Measurements from ENCODE around the gene CATSPERD. TPM values are rescaled to one million over a fixed set of nuclear protein-coding genes. Genes with fewer than 3 reads are reported as not detected.

The CATSPERD gene
- polyA plus RNA-seq, 3 donors: not detected

DNA sequence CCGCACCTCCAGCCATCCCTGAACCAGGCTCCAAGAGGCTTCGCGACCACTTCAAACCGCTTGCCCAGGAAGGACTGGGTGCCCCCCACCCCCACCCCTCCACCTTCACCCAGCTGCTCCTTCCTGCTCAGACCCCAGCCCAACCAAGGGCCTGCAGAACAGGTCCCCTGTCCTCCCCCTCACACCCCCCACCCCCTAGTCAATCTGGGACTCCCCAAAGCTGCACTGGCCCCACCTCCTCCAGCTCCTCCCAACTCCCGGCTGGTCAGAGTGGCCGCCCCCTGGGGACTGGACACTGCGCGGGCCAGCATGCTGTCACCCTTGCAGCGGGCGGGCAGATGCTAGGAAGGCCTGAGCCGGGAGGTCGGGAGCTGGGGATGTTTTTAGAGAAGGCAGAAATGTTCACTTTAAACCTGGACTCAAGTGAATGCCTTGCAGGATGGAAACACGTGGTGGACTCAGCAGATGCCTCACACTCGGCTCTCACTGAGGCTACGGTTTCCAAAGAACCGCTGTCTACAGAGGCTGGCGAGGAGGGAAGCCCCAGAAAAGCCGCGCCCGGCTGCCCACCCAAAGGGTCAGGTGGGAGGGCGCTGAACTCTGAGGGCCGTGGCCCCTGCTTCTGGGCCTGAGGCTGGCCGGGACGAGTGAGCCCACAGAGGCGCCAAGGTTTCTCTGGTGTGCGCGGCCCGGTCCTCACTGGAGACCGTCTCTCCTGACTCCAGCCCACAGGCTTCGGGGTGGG, 22.4 kb upstream of the CATSPERD start:
- H3K4me2 ChIP-seq (replicated peaks; ENCODE audit: extremely low read depth, low read length, poor library complexity, severe bottlenecking): no peak overlapping the region
- peaks cover 68 to 69% of the 10 kb centered on the region in 2 donors for H3K36me3 ChIP-seq (replicated peaks in 1 of 2; ENCODE audit: control insufficient read depth in 1 of 2, insufficient read depth in 2 of 2, low read length in 2 of 2)
- peaks cover 24% of the 10 kb centered on the region for H3K79me2 ChIP-seq (ENCODE audit: insufficient read depth, low read length)
- Mint-ChIP-seq H3K27ac (peak overlapping the region in 1 of 7 donors; percentile 42), H3K9me3 (peaks cover 0 to 3% (median 0%) of the 10 kb centered on the region in 7 donors), H3K36me3 (peaks cover 38 to 72% of the 10 kb centered on the region in 2 donors), H3K4me1 (no peaks in the 10 kb centered on the region), H3K27me3 (ENCODE audit: low read depth in 3 of 3) (peaks cover 0 to 1% (median 0%) of the 10 kb centered on the region in 3 donors), H3K4me3 (no peak overlapping the region)
- H2AFZ ChIP-seq (ENCODE audit: insufficient read depth, low read depth, low read length, poor library complexity, severe bottlenecking): no peak overlapping the region
- no peak overlapping the region for H3K4me3 ChIP-seq (replicated peaks in 1 of 3; ENCODE audit: low read depth in 2 of 3, low read length in 3 of 3)
- H3K27ac ChIP-seq (ENCODE audit: low read depth in 1 of 2, low read length in 2 of 2): no peak overlapping the region
- TF ChIP-seq, protein P1, sequence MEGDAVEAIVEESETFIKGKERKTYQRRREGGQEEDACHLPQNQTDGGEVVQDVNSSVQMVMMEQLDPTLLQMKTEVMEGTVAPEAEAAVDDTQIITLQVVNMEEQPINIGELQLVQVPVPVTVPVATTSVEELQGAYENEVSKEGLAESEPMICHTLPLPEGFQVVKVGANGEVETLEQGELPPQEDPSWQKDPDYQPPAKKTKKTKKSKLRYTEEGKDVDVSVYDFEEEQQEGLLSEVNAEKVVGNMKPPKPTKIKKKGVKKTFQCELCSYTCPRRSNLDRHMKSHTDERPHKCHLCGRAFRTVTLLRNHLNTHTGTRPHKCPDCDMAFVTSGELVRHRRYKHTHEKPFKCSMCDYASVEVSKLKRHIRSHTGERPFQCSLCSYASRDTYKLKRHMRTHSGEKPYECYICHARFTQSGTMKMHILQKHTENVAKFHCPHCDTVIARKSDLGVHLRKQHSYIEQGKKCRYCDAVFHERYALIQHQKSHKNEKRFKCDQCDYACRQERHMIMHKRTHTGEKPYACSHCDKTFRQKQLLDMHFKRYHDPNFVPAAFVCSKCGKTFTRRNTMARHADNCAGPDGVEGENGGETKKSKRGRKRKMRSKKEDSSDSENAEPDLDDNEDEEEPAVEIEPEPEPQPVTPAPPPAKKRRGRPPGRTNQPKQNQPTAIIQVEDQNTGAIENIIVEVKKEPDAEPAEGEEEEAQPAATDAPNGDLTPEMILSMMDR (IDR thresholded peaks at IDR 0.05): no peak
- no peak overlapping the region for H3K9ac ChIP-seq (ENCODE audit: insufficient read depth, low read length, poor library complexity, severe bottlenecking)
- no peak for DNase-seq
- intact Hi-C loops (cut with micrococcal nuclease): no loop called here
- no peaks in the 10 kb centered on the region for H3K27me3 ChIP-seq (ENCODE audit: control insufficient read depth in 2 of 2, insufficient read depth in 2 of 2, low read length in 2 of 2)
- H3K4me1 ChIP-seq (ENCODE audit: control insufficient read depth in 1 of 2, insufficient read depth in 2 of 2, low read length in 2 of 2): no peaks in the 10 kb centered on the region
- no peaks in the 10 kb centered on the region for H3K9me3 ChIP-seq (replicated peaks in 1 of 2; ENCODE audit: control insufficient read depth in 1 of 2, insufficient read depth in 1 of 2, low read length in 2 of 2)
- H4K20me1 ChIP-seq (ENCODE audit: insufficient read depth, low read length): peaks cover 50% of the 10 kb centered on the region
- WGBS (ENCODE audit: insufficient coverage): 94% methylated on average over 23 of the region's 30 CpGs

DNA sequence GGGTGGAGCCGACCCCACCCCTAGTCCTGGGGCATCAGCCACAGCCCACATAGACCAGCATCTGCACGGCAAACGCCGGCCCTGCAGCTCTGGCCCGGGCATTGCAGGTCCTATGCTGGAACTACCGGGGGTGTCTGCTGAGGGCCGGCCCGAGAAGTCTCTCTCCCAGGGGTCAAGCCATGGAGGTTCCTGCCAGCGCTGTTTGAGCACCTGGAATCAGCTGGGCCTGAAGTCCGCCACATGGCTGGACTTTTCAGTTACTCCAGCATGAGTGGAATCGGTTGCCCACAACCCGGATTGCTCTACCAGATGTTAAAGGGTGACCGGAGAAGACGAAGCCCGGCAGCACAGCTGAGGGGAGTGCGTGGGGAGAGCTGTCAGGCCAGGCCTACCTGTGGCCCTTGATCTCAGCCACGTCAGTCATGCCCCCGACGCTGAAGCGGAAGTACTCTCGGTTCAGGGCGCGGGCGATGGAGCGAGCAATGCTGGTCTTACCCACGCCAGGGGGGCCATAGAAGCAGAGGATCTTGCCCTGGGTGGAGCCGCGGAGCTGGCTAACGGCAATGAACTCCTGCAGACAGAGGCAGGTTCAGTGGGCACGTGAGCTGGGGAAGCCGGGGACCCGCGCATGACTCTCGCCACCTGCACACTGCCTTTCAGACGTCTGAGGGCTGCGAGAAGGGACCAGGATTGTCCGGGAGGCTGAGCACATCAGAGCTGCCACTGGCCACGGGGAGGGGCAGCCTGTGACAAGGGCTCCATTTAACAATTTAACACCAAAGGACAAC, 21.6 kb upstream of the CATSPERD start:
- Mint-ChIP-seq H3K36me3 (peaks cover 42 to 72% of the 10 kb centered on the region in 2 donors), H3K27me3 (ENCODE audit: low read depth in 3 of 3) (peaks cover 0 to 1% (median 0%) of the 10 kb centered on the region in 3 donors), H3K4me1 (no peaks in the 10 kb centered on the region), H3K9me3 (peaks cover 0 to 3% (median 0%) of the 10 kb centered on the region in 7 donors), H3K27ac (peak overlapping the region in 1 of 7 donors; percentile 70), H3K4me3 (no peak overlapping the region)
- H3K27ac ChIP-seq (ENCODE audit: low read depth in 1 of 2, low read length in 2 of 2): no peak overlapping the region
- H3K79me2 ChIP-seq (ENCODE audit: insufficient read depth, low read length): peaks cover 16% of the 10 kb centered on the region
- H3K4me2 ChIP-seq (replicated peaks; ENCODE audit: extremely low read depth, low read length, poor library complexity, severe bottlenecking): no peak overlapping the region
- no peak overlapping the region for H3K9ac ChIP-seq (ENCODE audit: insufficient read depth, low read length, poor library complexity, severe bottlenecking)
- no peaks in the 10 kb centered on the region for H3K27me3 ChIP-seq (ENCODE audit: control insufficient read depth in 2 of 2, insufficient read depth in 2 of 2, low read length in 2 of 2)
- no peak overlapping the region for H3K4me3 ChIP-seq (replicated peaks in 1 of 3; ENCODE audit: low read depth in 2 of 3, low read length in 3 of 3)
- 94% methylated on average over 37 of the region's 38 CpGs for WGBS (ENCODE audit: insufficient coverage)
- H2AFZ ChIP-seq (ENCODE audit: insufficient read depth, low read depth, low read length, poor library complexity, severe bottlenecking): no peak overlapping the region
- peaks cover 68 to 69% of the 10 kb centered on the region in 2 donors for H3K36me3 ChIP-seq (replicated peaks in 1 of 2; ENCODE audit: control insufficient read depth in 1 of 2, insufficient read depth in 2 of 2, low read length in 2 of 2)
- intact Hi-C loops (cut with micrococcal nuclease): no loop called here
- H3K4me1 ChIP-seq (ENCODE audit: control insufficient read depth in 1 of 2, insufficient read depth in 2 of 2, low read length in 2 of 2): no peaks in the 10 kb centered on the region
- TF ChIP-seq, protein P1 (IDR thresholded peaks at IDR 0.05): no peak
- DNase-seq: no peak
- no peaks in the 10 kb centered on the region for H3K9me3 ChIP-seq (replicated peaks in 1 of 2; ENCODE audit: control insufficient read depth in 1 of 2, insufficient read depth in 1 of 2, low read length in 2 of 2)
- peaks cover 43% of the 10 kb centered on the region for H4K20me1 ChIP-seq (ENCODE audit: insufficient read depth, low read length)
